ENCODE data around the gene UBTD2. TPM values are rescaled to one million over a fixed set of nuclear protein-coding genes. Genes with fewer than 3 reads are reported as not detected.

The UBTD2 gene
- total RNA-seq, 2 donors from 2014 or later, result 30.4 to 30.5 TPM

GRCh38 chr5:172194985-172195774, 88.4 kb downstream of the UBTD2 start:
- no peak overlapping the region for H3K27ac ChIP-seq (ENCODE audit: low read depth, low read length)
- no peaks in the 10 kb centered on the region for H3K36me3 ChIP-seq (ENCODE audit: control insufficient read depth, insufficient read depth, low read length)
- no peaks in the 10 kb centered on the region for H3K9me3 ChIP-seq (ENCODE audit: control insufficient read depth, low read length)
- no peak overlapping the region for H3K27ac Mint-ChIP-seq
- H3K36me3 Mint-ChIP-seq (ENCODE audit: low read depth), result no peaks in the 10 kb centered on the region
- no peaks in the 10 kb centered on the region for H3K27me3 ChIP-seq (ENCODE audit: control insufficient read depth, insufficient read depth, low read length, poor library complexity, severe bottlenecking)
- 78 to 84% methylated on average over 4 to 6 of the region's 6 CpGs for WGBS, 2 experiments (ENCODE audit: insufficient coverage in 1 of 2, insufficient read length in 1 of 2)
- H3K4me3 Mint-ChIP-seq, result no peak overlapping the region
- H3K9ac ChIP-seq (ENCODE audit: extremely low read depth, low read length, poor library complexity, severe bottlenecking), result no peak overlapping the region
- TF ChIP-seq CTCF (conservative IDR thresholded peaks at IDR 0.05), result no peak
- H3K4me1 ChIP-seq (ENCODE audit: control insufficient read depth, insufficient read depth, low read length), result no peaks in the 10 kb centered on the region
- H3K27me3 Mint-ChIP-seq (ENCODE audit: insufficient read depth), result peaks cover 2% of the 10 kb centered on the region
- peaks cover 5% of the 10 kb centered on the region for H3K4me1 Mint-ChIP-seq
- H3K4me3 ChIP-seq (ENCODE audit: low read length), result no peak overlapping the region
- peak; percentile 48 for DNase-seq
- H3K9me3 Mint-ChIP-seq, result peaks cover 6% of the 10 kb centered on the region

DNA sequence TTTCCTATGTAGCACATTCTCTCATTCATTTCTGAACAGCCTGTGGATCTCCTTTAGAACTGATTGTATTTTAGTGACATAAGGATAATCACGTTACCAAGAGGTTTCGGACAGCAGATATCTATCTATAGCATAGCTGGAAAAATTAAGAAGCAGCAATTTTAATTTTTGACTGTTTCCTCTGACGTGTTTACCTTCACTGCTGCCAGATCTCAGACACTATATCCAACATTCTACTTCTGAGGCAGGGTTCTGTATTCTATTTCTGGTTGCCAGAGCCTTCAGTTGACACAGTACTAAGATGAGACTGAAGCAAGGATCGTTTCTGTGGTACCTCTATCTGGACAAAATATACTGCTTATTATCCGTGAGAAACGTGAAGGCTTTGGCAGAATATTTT, 89.7 kb downstream of the UBTD2 start, which contains the start of gene EFCAB9:
Gene EFCAB9 (plus strand): TSS at position 301 of the 400 bp plus-strand sequence. CDS start 1 bp downstream, at position 302.
- no peaks in the 10 kb centered on the region for H3K9me3 ChIP-seq (ENCODE audit: control insufficient read depth, low read length)
- no peak within 1 kb of the TSS for H3K4me3 ChIP-seq (ENCODE audit: low read length)
- no peak for TF ChIP-seq CTCF (conservative IDR thresholded peaks at IDR 0.05)
- H3K4me3 Mint-ChIP-seq, result no peak within 1 kb of the TSS
- no peak for DNase-seq
- H3K4me1 Mint-ChIP-seq, result peaks cover 10% of the 10 kb centered on the region
- H3K36me3 ChIP-seq (ENCODE audit: control insufficient read depth, insufficient read depth, low read length), result no peaks in the 10 kb centered on the region
- no peak within 1 kb of the TSS for H3K27ac ChIP-seq (ENCODE audit: low read depth, low read length)
- peaks cover 7% of the 10 kb centered on the region for H3K27me3 Mint-ChIP-seq (ENCODE audit: insufficient read depth)
- H3K27me3 ChIP-seq (ENCODE audit: control insufficient read depth, insufficient read depth, low read length, poor library complexity, severe bottlenecking), result no peaks in the 10 kb centered on the region
- no peaks in the 10 kb centered on the region for H3K4me1 ChIP-seq (ENCODE audit: control insufficient read depth, insufficient read depth, low read length)
- 89 to 93% methylated on average over 6 of the region's 6 CpGs for WGBS, 2 experiments (ENCODE audit: insufficient coverage in 1 of 2, insufficient read length in 1 of 2)
- H3K9me3 Mint-ChIP-seq, result peaks cover 6% of the 10 kb centered on the region
- no peak within 1 kb of the TSS for H3K27ac Mint-ChIP-seq
- H3K36me3 Mint-ChIP-seq (ENCODE audit: low read depth), result no peaks in the 10 kb centered on the region
- no peak within 1 kb of the TSS for H3K9ac ChIP-seq (ENCODE audit: extremely low read depth, low read length, poor library complexity, severe bottlenecking)

- Histone ChIP-seq H3K4me1 (ENCODE audit: control insufficient read depth, insufficient read depth, low read length) (no peaks in the 10 kb centered on the region), H3K9me3 (ENCODE audit: control insufficient read depth, low read length) (no peaks in the 10 kb centered on the region), H3K36me3 (ENCODE audit: control insufficient read depth, insufficient read depth, low read length) (no peaks in the 10 kb centered on the region), H3K27ac (ENCODE audit: low read depth, low read length) (peak overlapping the region; percentile 88), H3K9ac (ENCODE audit: extremely low read depth, low read length, poor library complexity, severe bottlenecking) (peak overlapping the region; percentile 28), H3K4me3 (ENCODE audit: low read length) (peak overlapping the region; percentile 89), H3K27me3 (ENCODE audit: control insufficient read depth, insufficient read depth, low read length, poor library complexity, severe bottlenecking) (no peaks in the 10 kb centered on the region)
- Mint-ChIP-seq H3K27me3 (ENCODE audit: insufficient read depth) (peaks cover 17% of the 10 kb centered on the region), H3K36me3 (ENCODE audit: low read depth) (no peaks in the 10 kb centered on the region), H3K9me3 (no peaks in the 10 kb centered on the region), H3K4me3 (peak overlapping the region; percentile 79), H3K4me1 (peaks cover 16% of the 10 kb centered on the region), H3K27ac (peak overlapping the region; percentile 54)
- no peak for TF ChIP-seq CTCF (conservative IDR thresholded peaks at IDR 0.05)
- DNase-seq, result peak; percentile 60
- 49 to 56% methylated on average over 2 of the region's 3 CpGs for WGBS, 2 experiments (ENCODE audit: insufficient coverage in 1 of 2, insufficient read length in 1 of 2)
Observed at GRCh38 chr5:172189693-172190296, 93.8 kb downstream of the UBTD2 start.

Measured in endodermal cell (in vitro differentiated cells).